Endothelial cell of umbilical vein (primary cell): ENCODE results near the gene ARFGEF3. TPM values are rescaled to one million over a fixed set of nuclear protein-coding genes. Genes with fewer than 3 reads are reported as not detected.

Experiments used
- BruUV-seq: library from RNA; stranded (reverse); fragments of 400-500 nt; replicated peaks from 2 replicates; lab custom pipeline; 2021; lab: Mats Ljungman, UMichigan
- CTCF ChIA-PET: fragments of 300-600, 350-600 bp; sonication (Branson Sonifier 250); formaldehyde crosslinking; loops from one replicate; lab custom pipeline; 2021; ENCODE audit warnings: antibody characterized with exemption, inconsistent platforms; lab: Charles Lee
- POLR2A ChIA-PET: fragments of 300-600, 350-600 bp; sonication (Branson Sonifier 250); formaldehyde crosslinking; loops from one replicate; lab custom pipeline; 2021; ENCODE audit warnings: antibody characterized with exemption, inconsistent platforms; lab: Charles Lee
- DNase-seq: peaks from one replicate; pipeline ENCODE4 v3.0.0-alpha.2; 2011; ENCODE audit warnings: low read depth, low spot score
- FAIRE-seq: peaks from 2 replicates; lab custom pipeline; 2011; peaks lifted over from hg19 to GRCh38; lab: Jason Lieb, UNC
- H2AFZ ChIP-seq: 2 replicates; pipeline ENCODE4 v1.6.0; 2012; ENCODE audit warnings: low read depth, low read length, control low read depth, inconsistent platforms
- H3K27ac ChIP-seq: 2 replicates; pipeline ENCODE4 v1.5.1; 2011; ENCODE audit warnings: low read depth, mild to moderate bottlenecking, control low read depth, low read length, moderate library complexity; ENCODE audit not compliant: insufficient read depth
- H3K27me3 ChIP-seq, 2 experiments: 2 replicates each; pipeline versions ENCODE4 v1.6.0 to v1.6.1; 2011; ENCODE audit warnings: low read length in 2 of 2, mixed read lengths in 1 of 2; ENCODE audit not compliant: control insufficient read depth in 2 of 2, insufficient read depth in 2 of 2
- H3K36me3 ChIP-seq, 2 experiments: 2 replicates in 1 of 2; 3 replicates in 1 of 2; pipeline ENCODE4 v1.5.1; 2011; ENCODE audit warnings: low read length in 2 of 2, mild to moderate bottlenecking in 1 of 2, moderate library complexity in 1 of 2; ENCODE audit not compliant: control insufficient read depth in 2 of 2, insufficient read depth in 2 of 2; ENCODE audit errors: extremely low read depth in 1 of 2
- H3K4me1 ChIP-seq: 3 replicates; pipeline ENCODE4 v1.5.1; 2011; ENCODE audit warnings: mild to moderate bottlenecking, low read length; ENCODE audit not compliant: control insufficient read depth, insufficient read depth; ENCODE audit errors: extremely low read depth
- H3K4me2 ChIP-seq: 2 replicates; pipeline ENCODE4 v1.6.1; 2011; ENCODE audit warnings: low read length, control low read depth, mixed read lengths; ENCODE audit not compliant: insufficient read depth
- H3K4me3 ChIP-seq, 3 experiments: fragments of 200-600 bp in 1 of 3; sonication (generic), shearing (Covaris generic) in 1 of 3; replicated peaks in 1 of 3; 2 replicates each; pipeline ENCODE4 v1.5.1; 2011 to 2016; ENCODE audit warnings: control low read depth in 3 of 3, low read length in 3 of 3, mild to moderate bottlenecking in 2 of 3, inconsistent platforms in 1 of 3, low read depth in 1 of 3, moderate library complexity in 1 of 3; ENCODE audit not compliant: insufficient read depth in 1 of 3
- H3K79me2 ChIP-seq: 2 replicates; pipeline ENCODE4 v1.6.0; 2012; ENCODE audit warnings: low read length, inconsistent platforms; ENCODE audit not compliant: control insufficient read depth, insufficient read depth
- H3K9ac ChIP-seq: replicated peaks from 2 replicates; pipeline ENCODE3; 2011; ENCODE audit warnings: low read length, control low read depth; ENCODE audit not compliant: insufficient read depth; ENCODE audit errors: extremely low read depth
- H3K9me1 ChIP-seq: replicated peaks from 3 replicates; pipeline ENCODE4 v1.6.0; 2011; ENCODE audit warnings: mild to moderate bottlenecking, low read length; ENCODE audit not compliant: control insufficient read depth, insufficient read depth; ENCODE audit errors: extremely low read depth
- H3K9me3 ChIP-seq: replicated peaks from 2 replicates; pipeline ENCODE4 v1.5.1; 2012; ENCODE audit warnings: low read length, inconsistent platforms; ENCODE audit not compliant: control insufficient read depth, insufficient read depth
- H4K20me1 ChIP-seq: replicated peaks from 2 replicates; pipeline ENCODE3; 2011; ENCODE audit warnings: mild to moderate bottlenecking, low read length; ENCODE audit not compliant: control insufficient read depth, insufficient read depth; ENCODE audit errors: extremely low read depth
- CTCF ChIP-seq, 2 donors: IDR thresholded peaks; 1 replicate in 1 of 2; 2 replicates in 1 of 2; pipeline ENCODE4 v1.5.1; 2011; ENCODE audit warnings: low read length in 2 of 2, mild to moderate bottlenecking in 2 of 2, moderate library complexity in 2 of 2, control low read depth in 1 of 2, inconsistent platforms in 1 of 2, low read depth in 1 of 2; ENCODE audit not compliant: insufficient read depth in 1 of 2; ENCODE audit errors: extremely low read depth in 1 of 2
- EZH2 ChIP-seq: IDR thresholded peaks from 2 replicates; pipeline ENCODE4 v1.6.1; 2012; ENCODE audit warnings: borderline replicate concordance, low read depth, mild to moderate bottlenecking, moderate library complexity, low read length, inconsistent platforms; ENCODE audit not compliant: severe bottlenecking
- FOS ChIP-seq: IDR thresholded peaks from 2 replicates; pipeline ENCODE4 v1.6.1; 2011; ENCODE audit warnings: mild to moderate bottlenecking, low read length, moderate library complexity, borderline replicate concordance; ENCODE audit not compliant: insufficient read depth
- GATA2 ChIP-seq: IDR thresholded peaks from 2 replicates; pipeline ENCODE4 v1.7.0; 2011; ENCODE audit warnings: low read depth, mild to moderate bottlenecking, moderate library complexity, mixed read lengths, low read length; ENCODE audit not compliant: insufficient read length, insufficient read depth
- JUN ChIP-seq: IDR thresholded peaks from 2 replicates; pipeline ENCODE4 v1.6.1; 2011; ENCODE audit warnings: borderline replicate concordance, low read depth; ENCODE audit not compliant: insufficient read length, insufficient read depth
- MAX ChIP-seq: IDR thresholded peaks from 2 replicates; pipeline ENCODE4 v1.6.1; 2011; ENCODE audit not compliant: insufficient read depth, insufficient read length
- MYC ChIP-seq: IDR thresholded peaks from one replicate; pipeline ENCODE4 v1.6.1; 2011; ENCODE audit warnings: mild to moderate bottlenecking, low read depth, low read length
- POLR2A ChIP-seq: IDR thresholded peaks from 2 replicates; pipeline ENCODE4 v1.6.1; 2012; ENCODE audit warnings: low read depth, mild to moderate bottlenecking, control low read depth, low read length
- POLR2AphosphoS5 ChIP-seq: IDR thresholded peaks from 2 replicates; pipeline ENCODE4 v1.6.1; 2012; ENCODE audit warnings: low read depth, mild to moderate bottlenecking, control low read depth, low read length, moderate library complexity; ENCODE audit not compliant: insufficient read depth
- dilution Hi-C: fragments of 300-500 bp; cut with MboI; formaldehyde crosslinking; loops from one replicate; pipeline ENCODE4 v1.15.0; 2019; ENCODE audit warnings: low sequenced_read_pairs; ENCODE audit not compliant: extremely low pct_ligation_motif_present
- intact Hi-C: fragments of 100-400 bp; cut with micrococcal nuclease; formaldehyde crosslinking; loops from one replicate; pipeline ENCODE4 v1.10.0; 2022
- polyA plus RNA-seq, 4 experiments: library from polyadenylated mRNA; depleted of rRNA in 3 of 4; stranded (reverse) in 3 of 4; unstranded in 1 of 4; fragments of >200 nt; gene quantifications; 2 replicates each; pipeline versions ENCODE4 v1.2.1 to v1.2.3, GENCODE V29; 2011 to 2012; ENCODE audit warnings: missing spikeins in 1 of 4
- total RNA-seq: library from RNA; stranded (reverse); gene quantifications from 2 replicates; pipeline ENCODE4 v1.2.3, GENCODE V29; 2021

The ARFGEF3 gene
- total and polyA plus RNA-seq, 2 donors (not counting 3 experiments of a cell fraction or from before 2014, with no cell fraction given): 1.3 to 7.3 TPM

- H3K4me1 ChIP-seq: peaks cover 4% of the 10 kb centered on the region
- no peak for TF ChIP-seq POLR2A
- no peak for TF ChIP-seq MAX
- no peak for TF ChIP-seq EZH2
- TF ChIP-seq GATA2: no peak
- TF ChIP-seq CTCF (IDR thresholded peaks at IDR 0.05; ENCODE audit: extremely low read depth in 1 of 2, insufficient read depth in 1 of 2, low read depth in 1 of 2, low read length in 2 of 2): no peak
- no peak for TF ChIP-seq JUN
- TF ChIP-seq FOS: no peak
- no peak for TF ChIP-seq MYC
- TF ChIP-seq POLR2AphosphoS5: no peak
- dilution Hi-C loops: no loop called here
Measured at GRCh38 chr6:138245751-138246150, 84.0 kb downstream of the ARFGEF3 start.

More at GRCh38 chr6:138245751-138246150, 84.0 kb downstream of the ARFGEF3 start:
- FAIRE-seq (no peak), DNase-seq (no peak)
- Histone ChIP-seq H2AFZ (no peak overlapping the region), H3K9me3 (no peaks in the 10 kb centered on the region), H3K4me2 (no peak overlapping the region), H3K4me3 (no peak overlapping the region), H3K9me1 (no peaks in the 10 kb centered on the region), H3K9ac (no peak overlapping the region), H3K27me3 (no peaks in the 10 kb centered on the region), H3K79me2 (no peaks in the 10 kb centered on the region), H4K20me1 (no peaks in the 10 kb centered on the region), H3K27ac (no peak overlapping the region), H3K36me3 (no peaks in the 10 kb centered on the region)
- no TSS peak for BruUV-seq
- POLR2A ChIA-PET: no interaction called here
- intact Hi-C loops: no loop called here
- CTCF ChIA-PET: interaction anchor here (1.0 to 2.3 kb wide), 3 partner anchors 14 to 23 kb away, joined by 3 to 10 read pairs (median 3); no protein-coding TSS in a partner anchor
